Parathyroid adenoma (tissue), 2 donors: ENCODE results near the gene ATL2.

Source experiments
- H2AFZ ChIP-seq: fragments of 300-600 bp; sonication (generic); one replicate; pipeline ENCODE4 v1.7.0; 2017; ENCODE audit warnings: antibody characterized with exemption, mild to moderate bottlenecking
- H3K27ac ChIP-seq: fragments of 300-600 bp; sonication (generic); one replicate; pipeline ENCODE4 v1.7.0; 2017
- H3K27me3 ChIP-seq: fragments of 300-600 bp; sonication (generic); one replicate; pipeline ENCODE4 v1.7.0; 2017; ENCODE audit warnings: low read length; ENCODE audit not compliant: control insufficient read depth, insufficient read depth
- H3K36me3 ChIP-seq: fragments of 300-600 bp; sonication (generic); one replicate; pipeline ENCODE4 v1.7.0; 2017; ENCODE audit warnings: low read length; ENCODE audit not compliant: control insufficient read depth, insufficient read depth
- H3K4me1 ChIP-seq: fragments of 300-600 bp; sonication (generic); one replicate; pipeline ENCODE4 v1.7.0; 2017; ENCODE audit warnings: control low read depth
- H3K4me2 ChIP-seq: fragments of 300-600 bp; sonication (generic); one replicate; pipeline ENCODE4 v1.7.0; 2017; ENCODE audit warnings: low read length
- H3K4me3 ChIP-seq: fragments of 300-600 bp; sonication (generic); one replicate; pipeline ENCODE4 v1.7.0; 2017; ENCODE audit warnings: low read depth, low read length
- H3K79me2 ChIP-seq: fragments of 300-600 bp; sonication (generic); one replicate; pipeline ENCODE4 v1.7.0; 2017; ENCODE audit warnings: control low read depth
- H3K9ac ChIP-seq: fragments of 300-600 bp; sonication (generic); one replicate; pipeline ENCODE4 v1.7.0; 2017; ENCODE audit warnings: mild to moderate bottlenecking
- H3K9me3 ChIP-seq: fragments of 300-600 bp; sonication (generic); one replicate; pipeline ENCODE4 v1.7.0; 2017; ENCODE audit warnings: low read length; ENCODE audit not compliant: control insufficient read depth
- CTCF ChIP-seq: fragments of 300-600 bp; sonication (generic); IDR thresholded peaks from one replicate; pipeline ENCODE4 v1.7.0; 2017; ENCODE audit warnings: antibody characterized with exemption, mild to moderate bottlenecking
- donor health status: primary hyperparathyroidism.

ATL2 gene

GRCh38 chr2:38418735-38419134 is 41.7 kb upstream of the ATL2 start:
- H3K79me2 ChIP-seq, result no peaks in the 10 kb centered on the region
- H3K4me3 ChIP-seq, result no peak overlapping the region
- H3K9ac ChIP-seq, result no peak overlapping the region
- H3K4me2 ChIP-seq, result no peak overlapping the region
- H3K36me3 ChIP-seq, result no peaks in the 10 kb centered on the region
- H2AFZ ChIP-seq, result no peak overlapping the region
- TF ChIP-seq CTCF, result no peak
- no peaks in the 10 kb centered on the region for H3K27me3 ChIP-seq
- no peaks in the 10 kb centered on the region for H3K4me1 ChIP-seq
- no peak overlapping the region for H3K27ac ChIP-seq
- no peaks in the 10 kb centered on the region for H3K9me3 ChIP-seq

- H3K36me3 ChIP-seq, result no peaks in the 10 kb centered on the region
- H2AFZ ChIP-seq, result no peak overlapping the region
- no peaks in the 10 kb centered on the region for H3K79me2 ChIP-seq
- H3K4me2 ChIP-seq, result no peak overlapping the region
- H3K27ac ChIP-seq, result no peak overlapping the region
- H3K4me1 ChIP-seq, result no peaks in the 10 kb centered on the region
- no peak for TF ChIP-seq CTCF
- H3K9me3 ChIP-seq, result no peaks in the 10 kb centered on the region
- no peak overlapping the region for H3K9ac ChIP-seq
- H3K27me3 ChIP-seq, result no peaks in the 10 kb centered on the region
- no peak overlapping the region for H3K4me3 ChIP-seq
These were observed 40.9 kb upstream of the ATL2 start for GRCh38 chr2:38417745-38418689.

- H3K4me2 ChIP-seq, result no peak overlapping the region
- TF ChIP-seq CTCF, result no peak
- no peak overlapping the region for H3K4me3 ChIP-seq
- no peaks in the 10 kb centered on the region for H3K79me2 ChIP-seq
- no peaks in the 10 kb centered on the region for H3K27me3 ChIP-seq
- H3K9ac ChIP-seq, result no peak overlapping the region
- no peak overlapping the region for H3K27ac ChIP-seq
- H3K36me3 ChIP-seq, result no peaks in the 10 kb centered on the region
- no peak overlapping the region for H2AFZ ChIP-seq
- no peaks in the 10 kb centered on the region for H3K4me1 ChIP-seq
- no peaks in the 10 kb centered on the region for H3K9me3 ChIP-seq
These were observed 39.4 kb upstream of the ATL2 start for GRCh38 chr2:38416296-38417036.

- Histone ChIP-seq H3K27me3 (no peaks in the 10 kb centered on the region), H3K9ac (no peak overlapping the region)
These were observed 38.7 kb upstream of the ATL2 start for GRCh38 chr2:38415728-38416291.

More at GRCh38 chr2:38415728-38416291, 38.7 kb upstream of the ATL2 start:
- Histone ChIP-seq H3K4me1 (no peaks in the 10 kb centered on the region), H3K36me3 (no peaks in the 10 kb centered on the region), H3K79me2 (no peaks in the 10 kb centered on the region), H3K4me3 (no peak overlapping the region), H3K9me3 (no peaks in the 10 kb centered on the region), H3K27ac (no peak overlapping the region), H3K4me2 (no peak overlapping the region), H2AFZ (no peak overlapping the region)
- no peak for TF ChIP-seq CTCF
